ENCODE data around the gene GDF11. TPM values are rescaled to one million over a fixed set of nuclear protein-coding genes. Genes with fewer than 3 reads are reported as not detected.

Gene GDF11
- total RNA-seq, 1 experiment from 2014 or later, result 5.3 TPM

DNA sequence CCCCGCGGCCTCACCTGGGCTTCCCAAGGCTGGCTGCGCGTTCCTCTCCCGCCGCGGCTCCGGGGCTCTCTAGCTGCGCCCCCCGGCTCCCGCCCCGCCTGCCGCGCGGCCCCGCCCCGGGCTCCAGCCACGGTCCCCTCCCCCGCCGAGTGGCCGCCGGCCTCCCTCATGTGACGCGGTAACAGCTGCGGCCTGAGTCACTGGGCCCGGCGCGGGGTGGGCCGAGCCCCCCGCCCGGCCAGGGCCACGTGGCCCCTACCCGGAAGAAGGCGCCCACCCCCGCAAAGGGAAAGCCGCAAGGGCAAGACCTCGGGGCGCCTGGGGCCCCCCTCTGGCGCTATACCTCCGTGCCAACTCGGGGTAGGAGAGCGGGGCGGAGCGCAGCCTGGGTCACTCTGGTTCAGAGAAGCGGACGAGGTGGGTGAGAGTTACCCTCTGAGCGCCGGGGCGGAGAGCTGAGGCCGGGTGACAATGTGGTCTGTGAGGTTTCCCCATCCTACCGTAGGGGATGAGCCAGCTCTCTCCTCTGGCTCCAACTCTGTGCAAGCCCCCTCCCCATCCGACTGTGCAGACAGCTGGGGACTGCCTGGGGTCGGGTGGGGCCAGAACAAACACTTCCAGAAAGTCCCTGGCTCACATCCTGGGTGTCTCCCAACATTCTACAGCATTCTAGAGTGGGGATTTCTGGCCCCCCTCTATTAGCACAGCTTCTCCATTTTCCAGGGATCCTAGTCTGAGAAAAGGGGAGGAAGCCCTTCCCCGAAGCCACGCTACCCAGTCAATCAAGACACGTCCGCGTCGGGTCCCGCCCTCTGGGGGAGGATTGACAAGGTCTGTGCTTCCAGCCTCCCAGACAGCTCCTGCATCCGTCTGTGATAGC, 13.7 kb upstream of the GDF11 start, which contains the start of gene CD63 (continued):
- TF ChIP-seq, protein P1, sequence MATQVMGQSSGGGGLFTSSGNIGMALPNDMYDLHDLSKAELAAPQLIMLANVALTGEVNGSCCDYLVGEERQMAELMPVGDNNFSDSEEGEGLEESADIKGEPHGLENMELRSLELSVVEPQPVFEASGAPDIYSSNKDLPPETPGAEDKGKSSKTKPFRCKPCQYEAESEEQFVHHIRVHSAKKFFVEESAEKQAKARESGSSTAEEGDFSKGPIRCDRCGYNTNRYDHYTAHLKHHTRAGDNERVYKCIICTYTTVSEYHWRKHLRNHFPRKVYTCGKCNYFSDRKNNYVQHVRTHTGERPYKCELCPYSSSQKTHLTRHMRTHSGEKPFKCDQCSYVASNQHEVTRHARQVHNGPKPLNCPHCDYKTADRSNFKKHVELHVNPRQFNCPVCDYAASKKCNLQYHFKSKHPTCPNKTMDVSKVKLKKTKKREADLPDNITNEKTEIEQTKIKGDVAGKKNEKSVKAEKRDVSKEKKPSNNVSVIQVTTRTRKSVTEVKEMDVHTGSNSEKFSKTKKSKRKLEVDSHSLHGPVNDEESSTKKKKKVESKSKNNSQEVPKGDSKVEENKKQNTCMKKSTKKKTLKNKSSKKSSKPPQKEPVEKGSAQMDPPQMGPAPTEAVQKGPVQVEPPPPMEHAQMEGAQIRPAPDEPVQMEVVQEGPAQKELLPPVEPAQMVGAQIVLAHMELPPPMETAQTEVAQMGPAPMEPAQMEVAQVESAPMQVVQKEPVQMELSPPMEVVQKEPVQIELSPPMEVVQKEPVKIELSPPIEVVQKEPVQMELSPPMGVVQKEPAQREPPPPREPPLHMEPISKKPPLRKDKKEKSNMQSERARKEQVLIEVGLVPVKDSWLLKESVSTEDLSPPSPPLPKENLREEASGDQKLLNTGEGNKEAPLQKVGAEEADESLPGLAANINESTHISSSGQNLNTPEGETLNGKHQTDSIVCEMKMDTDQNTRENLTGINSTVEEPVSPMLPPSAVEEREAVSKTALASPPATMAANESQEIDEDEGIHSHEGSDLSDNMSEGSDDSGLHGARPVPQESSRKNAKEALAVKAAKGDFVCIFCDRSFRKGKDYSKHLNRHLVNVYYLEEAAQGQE (IDR thresholded peaks at IDR 0.05; ENCODE audit: low read depth), result no peak
- no peak for TF ChIP-seq CBX3 (IDR thresholded peaks at IDR 0.05; ENCODE audit: low read depth)
- TF ChIP-seq EZH2phosphoT487 (IDR thresholded peaks at IDR 0.05; ENCODE audit: borderline replicate concordance), result no peak
- no peak for TF ChIP-seq SIN3A (IDR thresholded peaks at IDR 0.05; ENCODE audit: low read depth)
- peak; percentile 53; the same call in 1 of the 2 replicates for TF ChIP-seq ZFX (IDR thresholded peaks at IDR 0.05)
- no peak for TF ChIP-seq TCF7L2 (IDR thresholded peaks at IDR 0.05; ENCODE audit: borderline replicate concordance, extremely low read depth, insufficient read depth, insufficient read length)
- TF ChIP-seq POLR2A (IDR thresholded peaks at IDR 0.05; ENCODE audit: borderline replicate concordance, extremely low read depth, insufficient read depth, insufficient read length), result no peak
- TF ChIP-seq EZH2 (IDR thresholded peaks at IDR 0.05), result no peak
- no peak for TF ChIP-seq ZNF274 (IDR thresholded peaks at IDR 0.05; ENCODE audit: low read depth, low read length)
- TF ChIP-seq EGR1 (IDR thresholded peaks at IDR 0.05; ENCODE audit: low read depth), result no peak
- TF ChIP-seq, protein P2, sequence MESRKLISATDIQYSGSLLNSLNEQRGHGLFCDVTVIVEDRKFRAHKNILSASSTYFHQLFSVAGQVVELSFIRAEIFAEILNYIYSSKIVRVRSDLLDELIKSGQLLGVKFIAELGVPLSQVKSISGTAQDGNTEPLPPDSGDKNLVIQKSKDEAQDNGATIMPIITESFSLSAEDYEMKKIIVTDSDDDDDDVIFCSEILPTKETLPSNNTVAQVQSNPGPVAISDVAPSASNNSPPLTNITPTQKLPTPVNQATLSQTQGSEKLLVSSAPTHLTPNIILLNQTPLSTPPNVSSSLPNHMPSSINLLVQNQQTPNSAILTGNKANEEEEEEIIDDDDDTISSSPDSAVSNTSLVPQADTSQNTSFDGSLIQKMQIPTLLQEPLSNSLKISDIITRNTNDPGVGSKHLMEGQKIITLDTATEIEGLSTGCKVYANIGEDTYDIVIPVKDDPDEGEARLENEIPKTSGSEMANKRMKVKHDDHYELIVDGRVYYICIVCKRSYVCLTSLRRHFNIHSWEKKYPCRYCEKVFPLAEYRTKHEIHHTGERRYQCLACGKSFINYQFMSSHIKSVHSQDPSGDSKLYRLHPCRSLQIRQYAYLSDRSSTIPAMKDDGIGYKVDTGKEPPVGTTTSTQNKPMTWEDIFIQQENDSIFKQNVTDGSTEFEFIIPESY (IDR thresholded peaks at IDR 0.05; ENCODE audit: extremely low read depth, insufficient replicate concordance, low read length), result peak; percentile 41
- no peak for TF ChIP-seq CEBPB (IDR thresholded peaks at IDR 0.05; ENCODE audit: low read depth)
- TF ChIP-seq RAD21 (IDR thresholded peaks at IDR 0.05; ENCODE audit: low read depth), result no peak
